ENCODE measurements around the gene GCG. TPM values are rescaled to one million over a fixed set of nuclear protein-coding genes. Genes with fewer than 3 reads are reported as not detected.

The GCG gene
- total RNA-seq, 1 experiment from 2014 or later = not detected

GRCh38 chr2:162197069-162197825 lies 45.2 kb upstream of the GCG start:
- Mint-ChIP-seq H3K27me3 (ENCODE audit: unreplicated experiment) (peaks cover 9% of the 10 kb centered on the region), H3K4me1 (ENCODE audit: low read depth, unreplicated experiment) (no peaks in the 10 kb centered on the region), H3K4me3 (ENCODE audit: low read depth, unreplicated experiment) (no peak overlapping the region), H3K9me3 (ENCODE audit: low read depth, unreplicated experiment) (no peaks in the 10 kb centered on the region), H3K27ac (ENCODE audit: unreplicated experiment) (no peak overlapping the region), H3K36me3 (ENCODE audit: insufficient read depth, unreplicated experiment) (no peaks in the 10 kb centered on the region)
- no TSS peak for BruUV-seq (replicated peaks)
- CTCF ChIA-PET = interaction anchor here (0.6 kb wide), 1 partner anchor 180 kb away, joined by 5 read pairs; no protein-coding TSS in a partner anchor
- no peak for TF ChIP-seq CTCF (IDR thresholded peaks at IDR 0.05; ENCODE audit: unreplicated experiment)
- DNase-seq = no peak
- intact Hi-C loops (cut with micrococcal nuclease; ENCODE audit: unreplicated experiment) = no loop called here

- no peaks in the 10 kb centered on the region for H3K36me3 Mint-ChIP-seq (ENCODE audit: insufficient read depth, unreplicated experiment)
Observed at GRCh38 chr2:162196638-162197037, 44.6 kb upstream of the GCG start.

GRCh38 chr2:162188451-162188850 lies 36.4 kb upstream of the GCG start:
- intact Hi-C loops (cut with micrococcal nuclease; ENCODE audit: unreplicated experiment) = no loop called here
- BruUV-seq (replicated peaks) = no TSS peak
- DNase-seq = no peak
- CTCF ChIA-PET = no interaction called here
- no peak overlapping the region for H3K27ac Mint-ChIP-seq (ENCODE audit: unreplicated experiment)
- no peak for TF ChIP-seq CTCF (IDR thresholded peaks at IDR 0.05; ENCODE audit: unreplicated experiment)
- no peaks in the 10 kb centered on the region for H3K36me3 Mint-ChIP-seq (ENCODE audit: insufficient read depth, unreplicated experiment)
- peaks cover 21% of the 10 kb centered on the region for H3K27me3 Mint-ChIP-seq (ENCODE audit: unreplicated experiment)
- no peak overlapping the region for H3K4me3 Mint-ChIP-seq (ENCODE audit: low read depth, unreplicated experiment)
- H3K4me1 Mint-ChIP-seq (ENCODE audit: low read depth, unreplicated experiment) = peaks cover 19% of the 10 kb centered on the region
- H3K9me3 Mint-ChIP-seq (ENCODE audit: low read depth, unreplicated experiment) = no peaks in the 10 kb centered on the region

More at GRCh38 chr2:162196638-162197037, 44.6 kb upstream of the GCG start:
- no peak for DNase-seq
- no peak for TF ChIP-seq CTCF (IDR thresholded peaks at IDR 0.05; ENCODE audit: unreplicated experiment)
- no TSS peak for BruUV-seq (replicated peaks)
- CTCF ChIA-PET = interaction anchor here (0.6 kb wide), 1 partner anchor 180 kb away, joined by 5 read pairs; no protein-coding TSS in a partner anchor
- H3K9me3 Mint-ChIP-seq (ENCODE audit: low read depth, unreplicated experiment) = no peaks in the 10 kb centered on the region
- H3K4me3 Mint-ChIP-seq (ENCODE audit: low read depth, unreplicated experiment) = no peak overlapping the region
- intact Hi-C loops (cut with micrococcal nuclease; ENCODE audit: unreplicated experiment) = no loop called here
- no peaks in the 10 kb centered on the region for H3K4me1 Mint-ChIP-seq (ENCODE audit: low read depth, unreplicated experiment)
- H3K27ac Mint-ChIP-seq (ENCODE audit: unreplicated experiment) = no peak overlapping the region
- peaks cover 16% of the 10 kb centered on the region for H3K27me3 Mint-ChIP-seq (ENCODE audit: unreplicated experiment)

GRCh38 chr2:162185541-162186232 lies 33.6 kb upstream of the GCG start:
- no peak overlapping the region for H3K4me3 Mint-ChIP-seq (ENCODE audit: low read depth, unreplicated experiment)
- H3K9me3 Mint-ChIP-seq (ENCODE audit: low read depth, unreplicated experiment) = no peaks in the 10 kb centered on the region
- CTCF ChIA-PET = no interaction called here
- intact Hi-C loops (cut with micrococcal nuclease; ENCODE audit: unreplicated experiment) = no loop called here
- H3K27ac Mint-ChIP-seq (ENCODE audit: unreplicated experiment) = no peak overlapping the region
- BruUV-seq (replicated peaks) = no TSS peak
- no peak for DNase-seq
- no peak for TF ChIP-seq CTCF (IDR thresholded peaks at IDR 0.05; ENCODE audit: unreplicated experiment)
- no peaks in the 10 kb centered on the region for H3K36me3 Mint-ChIP-seq (ENCODE audit: insufficient read depth, unreplicated experiment)
- peaks cover 19% of the 10 kb centered on the region for H3K4me1 Mint-ChIP-seq (ENCODE audit: low read depth, unreplicated experiment)
- H3K27me3 Mint-ChIP-seq (ENCODE audit: unreplicated experiment) = no peaks in the 10 kb centered on the region

Measured in Calu3 (cell line).